H1 (cell line): ENCODE results near the gene TLR4. TPM values are rescaled to one million over a fixed set of nuclear protein-coding genes. Genes with fewer than 3 reads are reported as not detected.

Experiments used
- CTCF ChIA-PET: fragments of 300-600 bp; sonication (Branson Sonifier 250); formaldehyde crosslinking; loops from one replicate; lab custom pipeline; 2021; ENCODE audit not compliant: partially characterized antibody; lab: Charles Lee
- POLR2A ChIA-PET: fragments of 300-600 bp; sonication (Branson Sonifier 250); formaldehyde crosslinking; loops from one replicate; lab custom pipeline; 2021; ENCODE audit warnings: inconsistent platforms; ENCODE audit not compliant: partially characterized antibody; lab: Charles Lee
- DNase-seq, 2 experiments: peaks; one replicate each; pipeline versions ENCODE4 v3.0.0 to v3.0.0-alpha.2; 2010 to 2022; ENCODE audit warnings: low spot score in 2 of 2, low read depth in 1 of 2, mixed read lengths in 1 of 2
- FAIRE-seq: peaks from 2 replicates; lab custom pipeline; 2011; peaks lifted over from hg19 to GRCh38; lab: Jason Lieb, UNC
- H2AFZ ChIP-seq: 2 replicates; pipeline ENCODE4 v1.8.1; 2012; ENCODE audit warnings: low read length, inconsistent platforms
- H2AK5ac ChIP-seq: 2 replicates; pipeline ENCODE4 v1.6.1; 2013; ENCODE audit warnings: low read depth, low read length
- H2BK120ac ChIP-seq: replicated peaks from 2 replicates; pipeline ENCODE3; 2013; ENCODE audit warnings: low read depth, low read length, inconsistent platforms
- H2BK12ac ChIP-seq: 2 replicates; pipeline ENCODE4 v1.6.1; 2013; ENCODE audit warnings: low read depth, low read length
- H2BK15ac ChIP-seq: 2 replicates; pipeline ENCODE4 v1.6.1; 2013; ENCODE audit warnings: low read length
- H2BK20ac ChIP-seq: 2 replicates; pipeline ENCODE4 v1.6.1; 2013; ENCODE audit warnings: low read length
- H2BK5ac ChIP-seq: 2 replicates; pipeline ENCODE4 v1.6.1; 2013; ENCODE audit warnings: low read depth, low read length
- H3K14ac ChIP-seq: 2 replicates; pipeline ENCODE4 v1.6.1; 2013; ENCODE audit warnings: inconsistent platforms; ENCODE audit not compliant: insufficient read length
- H3K18ac ChIP-seq: 2 replicates; pipeline ENCODE4 v1.6.1; 2013; ENCODE audit warnings: low read length; ENCODE audit errors: extremely low read depth
- H3K23ac ChIP-seq: 2 replicates; pipeline ENCODE4 v1.6.1; 2013; ENCODE audit warnings: inconsistent platforms; ENCODE audit not compliant: insufficient read length
- H3K23me2 ChIP-seq: 2 replicates; pipeline ENCODE4 v1.6.1; 2013; ENCODE audit warnings: low read depth, low read length
- H3K27ac ChIP-seq: 2 replicates; pipeline ENCODE4 v1.6.1; 2011; ENCODE audit warnings: low read depth, low read length, inconsistent platforms
- H3K27me3 ChIP-seq, 4 experiments: replicated peaks in 1 of 4; 1 replicate in 1 of 4; 2 replicates in 3 of 4; pipeline versions ENCODE4 v1.6.1 to v1.8.1; 2011 to 2013; ENCODE audit warnings: low read length in 3 of 4, mild to moderate bottlenecking in 3 of 4, inconsistent platforms in 2 of 4, mixed read lengths in 2 of 4, moderate library complexity in 1 of 4; ENCODE audit not compliant: control insufficient read depth in 3 of 4, insufficient read depth in 3 of 4; ENCODE audit errors: extremely low read depth in 1 of 4
- H3K36me3 ChIP-seq, 4 experiments: 2 replicates each; pipeline versions ENCODE4 v1.6.1 to v1.8.1; 2011 to 2013; ENCODE audit warnings: mild to moderate bottlenecking in 4 of 4, low read length in 3 of 4, moderate library complexity in 2 of 4, control low read depth in 1 of 4, inconsistent platforms in 1 of 4; ENCODE audit not compliant: insufficient read depth in 4 of 4, control insufficient read depth in 2 of 4
- H3K4ac ChIP-seq: replicated peaks from 2 replicates; pipeline ENCODE3; 2013; ENCODE audit warnings: low read length, low read depth, mixed read lengths, inconsistent platforms; ENCODE audit not compliant: insufficient read length
- H3K4me1 ChIP-seq, 4 experiments: replicated peaks in 1 of 4; 1 replicate in 1 of 4; 2 replicates in 3 of 4; pipeline versions ENCODE4 v1.6.1 to v1.8.1; 2011 to 2013; ENCODE audit warnings: low read length in 3 of 4, inconsistent platforms in 2 of 4, mixed read lengths in 1 of 4; ENCODE audit not compliant: insufficient read depth in 4 of 4, control insufficient read depth in 3 of 4
- H3K4me2 ChIP-seq, 2 experiments: 2 replicates each; pipeline versions ENCODE4 v1.6.1 to v1.8.1; 2011 to 2013; ENCODE audit warnings: low read depth in 2 of 2, low read length in 2 of 2, control low read depth in 1 of 2, inconsistent platforms in 1 of 2, mild to moderate bottlenecking in 1 of 2; ENCODE audit not compliant: insufficient read depth in 1 of 2
- H3K4me3 ChIP-seq, 4 experiments: fragments of 200-600, 300-600 bp in 1 of 4; sonication (generic), shearing (Covaris generic), sonication (Bioruptor Twin) in 1 of 4; 2 replicates each; pipeline versions ENCODE4 v1.5.1 to v1.8.1; 2011 to 2016; ENCODE audit warnings: low read length in 4 of 4, low read depth in 3 of 4, control low read depth in 2 of 4, inconsistent platforms in 2 of 4, mild to moderate bottlenecking in 2 of 4, mixed read lengths in 1 of 4, moderate library complexity in 1 of 4; ENCODE audit not compliant: insufficient read depth in 2 of 4; ENCODE audit errors: extremely low read depth in 1 of 4
- H3K56ac ChIP-seq: replicated peaks from 2 replicates; pipeline ENCODE3; 2013; ENCODE audit warnings: low read depth, mild to moderate bottlenecking, mixed read lengths, low read length, inconsistent platforms; ENCODE audit not compliant: insufficient read length
- H3K79me1 ChIP-seq: 2 replicates; pipeline ENCODE4 v1.6.1; 2013; ENCODE audit warnings: low read depth, low read length, control low read depth
- H3K79me2 ChIP-seq, 2 experiments: 2 replicates each; pipeline versions ENCODE4 v1.6.1 to v1.8.1; 2012 to 2013; ENCODE audit warnings: low read length in 2 of 2, mild to moderate bottlenecking in 2 of 2, inconsistent platforms in 1 of 2; ENCODE audit not compliant: insufficient read depth in 2 of 2, control insufficient read depth in 1 of 2
- H3K9ac ChIP-seq, 4 experiments: replicated peaks in 1 of 4; 1 replicate in 1 of 4; 2 replicates in 3 of 4; pipeline versions ENCODE4 v1.6.1 to v1.8.1; 2011 to 2013; ENCODE audit warnings: low read depth in 3 of 4, low read length in 3 of 4, control low read depth in 2 of 4, mild to moderate bottlenecking in 2 of 4, moderate library complexity in 2 of 4, inconsistent platforms in 1 of 4; ENCODE audit errors: extremely low read depth in 1 of 4
- H3K9me3 ChIP-seq, 2 experiments: 2 replicates each; pipeline versions ENCODE4 v1.6.1 to v1.8.1; 2012 to 2013; ENCODE audit warnings: mild to moderate bottlenecking in 2 of 2, moderate library complexity in 2 of 2, control low read depth in 1 of 2, inconsistent platforms in 1 of 2, low read depth in 1 of 2, low read length in 1 of 2, mixed read lengths in 1 of 2; ENCODE audit not compliant: insufficient read depth in 2 of 2
- H4K20me1 ChIP-seq, 2 experiments: replicated peaks in 1 of 2; 2 replicates each; pipeline versions ENCODE3 to v1.8.1; 2011 to 2013; ENCODE audit warnings: inconsistent platforms in 2 of 2, low read length in 2 of 2, mild to moderate bottlenecking in 1 of 2; ENCODE audit not compliant: insufficient read depth in 2 of 2, control insufficient read depth in 1 of 2
- H4K5ac ChIP-seq: 2 replicates; pipeline ENCODE4 v1.6.1; 2013; ENCODE audit warnings: low read length, low read depth, mixed read lengths, inconsistent platforms; ENCODE audit not compliant: insufficient read length
- H4K8ac ChIP-seq: 2 replicates; pipeline ENCODE4 v1.8.0; 2013; ENCODE audit warnings: mild to moderate bottlenecking, moderate library complexity, low read length, inconsistent platforms; ENCODE audit not compliant: insufficient read depth; ENCODE audit errors: extremely low read depth
- H4K91ac ChIP-seq: replicated peaks from 2 replicates; pipeline ENCODE3; 2013; ENCODE audit warnings: low read length, mixed read lengths, inconsistent platforms; ENCODE audit not compliant: insufficient read length
- NRF1 ChIP-seq: IDR thresholded peaks from 2 replicates; pipeline ENCODE4 v1.6.1; 2011; ENCODE audit warnings: mild to moderate bottlenecking, low read depth, low read length, improper control_type of control experiment
- POLR2AphosphoS5 ChIP-seq: IDR thresholded peaks from 2 replicates; pipeline ENCODE4 v1.6.1; 2011; ENCODE audit warnings: low read depth, low read length
- YY1 ChIP-seq: IDR thresholded peaks from 2 replicates; pipeline ENCODE4 v1.6.1; 2011; ENCODE audit warnings: low read depth, mild to moderate bottlenecking, low read length
- WGBS, 2 experiments: shearing (Covaris generic) in 1 of 2; methylation state at CpG; one replicate each; pipeline versions ENCODE4 v1.1.6 to v1.1.7; 2013 to 2015; ENCODE audit warnings: low lambda C conversion rate in 2 of 2, mixed read lengths in 2 of 2, inconsistent platforms in 1 of 2, low coverage in 1 of 2, missing lambda C conversion rate in 1 of 2; ENCODE audit not compliant: insufficient replicate concordance in 2 of 2, insufficient coverage in 1 of 2, insufficient read length in 1 of 2; ENCODE audit errors: extremely low coverage in 1 of 2, missing lambda C conversion rate in 1 of 2; 5-methylcytosine and 5-hydroxymethylcytosine counted together
- polyA plus RNA-seq, 7 experiments: library from polyadenylated mRNA; depleted of rRNA in 3 of 7; stranded (reverse) in 5 of 7; unstranded in 2 of 7; fragments of >200 nt in 5 of 7; fragments of 200-250 nt in 2 of 7; gene quantifications; 1 replicate in 5 of 7; 2 replicates in 1 of 7; 4 replicates in 1 of 7; pipeline versions ENCODE4 v1.2.1 to v1.2.3, GENCODE V29; 2011 to 2013; ENCODE audit warnings: missing spikeins in 2 of 7, mixed read lengths in 2 of 7
- total RNA-seq: library from RNA; stranded (reverse); fragmentation: NEBNext Ultra II Directional; extraction: Animal tissue kit (Norgen Biotek cat#: 25700); gene quantifications from 2 replicates; pipeline ENCODE4 v1.2.1, GENCODE V29; 2021

The TLR4 gene
- total and polyA plus RNA-seq, 2 of the 8 experiments (the other 6 are each of a cell fraction or from before 2014, with no cell fraction given) = 0.02 to 0.17 TPM

DNA sequence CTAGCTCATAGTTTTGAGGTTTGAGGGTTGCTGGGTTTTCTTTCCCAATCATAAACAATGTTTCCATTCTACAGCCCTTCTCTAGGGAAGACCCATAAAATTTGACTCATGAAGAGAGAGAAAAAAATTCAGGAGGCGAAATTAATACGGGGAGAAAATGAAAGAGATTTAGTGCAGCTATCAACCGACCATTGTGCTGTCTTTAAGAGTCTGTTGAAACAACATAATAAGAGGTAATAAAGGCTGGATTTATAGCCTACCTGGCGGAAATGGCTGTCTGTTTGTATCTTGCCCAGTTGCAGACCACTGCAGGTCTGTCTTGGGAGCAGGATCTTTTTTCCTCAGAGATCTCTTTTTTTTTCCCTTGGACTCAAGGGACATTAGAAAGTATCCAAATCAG lies 66.9 kb downstream of the TLR4 start:
- ChIA-PET POLR2A (no interaction called here), CTCF (interaction anchor here (0.5 kb wide), 1 partner anchor 101 kb away, joined by 3 read pairs; no protein-coding TSS in a partner anchor)
- Histone ChIP-seq H2BK5ac (no peak overlapping the region), H2BK12ac (no peak overlapping the region), H3K36me3 (no peaks in the 10 kb centered on the region), H3K9me3 (no peaks in the 10 kb centered on the region), H3K4me3 (no peak overlapping the region), H4K5ac (no peak overlapping the region), H3K18ac (no peak overlapping the region), H2BK120ac (no peak overlapping the region), H3K79me2 (no peaks in the 10 kb centered on the region), H4K20me1 (no peaks in the 10 kb centered on the region), H3K4me1 (peaks cover 0 to 11% (median 0%) of the 10 kb centered on the region in 4 experiments; a peak in 1 of 7 replicates), H4K91ac (no peak overlapping the region), H2AFZ (no peak overlapping the region), H3K23me2 (no peaks in the 10 kb centered on the region; the same call in 1 of the 2 replicates), H3K27me3 (no peaks in the 10 kb centered on the region), H3K9ac (no peak overlapping the region), H4K8ac (no peak overlapping the region), H3K14ac (no peak overlapping the region), H3K4ac (no peak overlapping the region), H3K27ac (no peak overlapping the region), H3K4me2 (no peak overlapping the region), H2BK15ac (no peak overlapping the region), H3K56ac (no peak overlapping the region), H3K23ac (no peak overlapping the region), H2BK20ac (no peak overlapping the region), H2AK5ac (no peak overlapping the region), H3K79me1 (no peaks in the 10 kb centered on the region)
- TF ChIP-seq POLR2AphosphoS5 = no peak
- no peak for TF ChIP-seq NRF1
- TF ChIP-seq YY1 = no peak
- 86% methylated on average over 4 of the region's 4 CpGs; no CpG with 5 or more reads in 1 of the 2 experiments for WGBS, 2 experiments
- FAIRE-seq (no peak), DNase-seq (no peak)
